ENCODE data around the gene GIGYF1. TPM values are rescaled to one million over a fixed set of nuclear protein-coding genes. Genes with fewer than 3 reads are reported as not detected.

Gene GIGYF1
- total and polyA plus RNA-seq, 2 donors (not counting 3 experiments of a cell fraction or from before 2014, with no cell fraction given), result 13.6 to 46.3 TPM

GRCh38 chr7:100632951-100633717, 60.9 kb downstream of the GIGYF1 start:
- no TSS peak for BruUV-seq (replicated peaks)
- intact Hi-C loops (cut with micrococcal nuclease), result loop anchor here (1.0 kb wide), 1 partner anchor 40 kb away; the partner anchor contains the start of gene GNB2
- TF ChIP-seq MYC (IDR thresholded peaks at IDR 0.05; ENCODE audit: low read depth, low read length), result no peak
- TF ChIP-seq EZH2 (IDR thresholded peaks at IDR 0.05; ENCODE audit: borderline replicate concordance, low read depth, low read length, severe bottlenecking), result peak; percentile 57
- TF ChIP-seq POLR2A (IDR thresholded peaks at IDR 0.05; ENCODE audit: low read depth, low read length), result no peak
- no peak for TF ChIP-seq JUN (IDR thresholded peaks at IDR 0.05; ENCODE audit: borderline replicate concordance, insufficient read depth, insufficient read length, low read depth)
- no peak for TF ChIP-seq POLR2AphosphoS5 (IDR thresholded peaks at IDR 0.05; ENCODE audit: insufficient read depth, low read depth, low read length)
- no peak for TF ChIP-seq GATA2 (IDR thresholded peaks at IDR 0.05; ENCODE audit: insufficient read depth, insufficient read length, low read depth, low read length)
- TF ChIP-seq CTCF (IDR thresholded peaks at IDR 0.05; ENCODE audit: extremely low read depth in 1 of 2, insufficient read depth in 1 of 2, low read depth in 1 of 2, low read length in 2 of 2), result peak; percentile 35 to 56
- TF ChIP-seq MAX (IDR thresholded peaks at IDR 0.05; ENCODE audit: insufficient read depth, insufficient read length), result peak; percentile 31
- no peak for TF ChIP-seq FOS (IDR thresholded peaks at IDR 0.05; ENCODE audit: borderline replicate concordance, insufficient read depth, low read length)
- ChIA-PET POLR2A (interaction anchor here (0.6 kb wide), 1 partner anchor 163 kb away, joined by 4 read pairs; no protein-coding TSS in a partner anchor), CTCF (interaction anchor here (0.6 to 3.0 kb wide), 15 partner anchors 12 to 163 kb away, joined by 3 to 21 read pairs (median 4); partner anchors contain the start of genes ACTL6B, FBXO24, GNB2 and MOSPD3)
- no peaks in the 10 kb centered on the region for H3K9me3 ChIP-seq (replicated peaks; ENCODE audit: control insufficient read depth, insufficient read depth, low read length)
- peak overlapping the region; percentile 79 for H3K4me2 ChIP-seq (ENCODE audit: insufficient read depth, low read length)
- H3K27me3 ChIP-seq (ENCODE audit: control insufficient read depth in 2 of 2, insufficient read depth in 2 of 2, low read length in 2 of 2), result peaks cover 2 to 7% of the 10 kb centered on the region in 2 experiments
- peak overlapping the region; percentile 16 to 34 (median 27) for H3K4me3 ChIP-seq (replicated peaks in 1 of 3; ENCODE audit: insufficient read depth in 1 of 3, low read depth in 1 of 3, low read length in 3 of 3)
- no peaks in the 10 kb centered on the region for H3K36me3 ChIP-seq (ENCODE audit: control insufficient read depth in 2 of 2, extremely low read depth in 1 of 2, insufficient read depth in 2 of 2, low read length in 2 of 2)
- H3K9me1 ChIP-seq (replicated peaks; ENCODE audit: control insufficient read depth, extremely low read depth, insufficient read depth, low read length), result no peaks in the 10 kb centered on the region
- H3K79me2 ChIP-seq (ENCODE audit: control insufficient read depth, insufficient read depth, low read length), result no peaks in the 10 kb centered on the region
- H4K20me1 ChIP-seq (replicated peaks; ENCODE audit: control insufficient read depth, extremely low read depth, insufficient read depth, low read length), result no peaks in the 10 kb centered on the region
- FAIRE-seq (peak; percentile 43), DNase-seq (ENCODE audit: low read depth, low spot score) (no peak)
- H3K4me1 ChIP-seq (ENCODE audit: control insufficient read depth, extremely low read depth, insufficient read depth, low read length), result peaks cover 5% of the 10 kb centered on the region
- peak overlapping the region; percentile 6 for H3K9ac ChIP-seq (replicated peaks; ENCODE audit: extremely low read depth, insufficient read depth, low read length)
- dilution Hi-C loops (cut with MboI; ENCODE audit: extremely low pct_ligation_motif_present, low sequenced_read_pairs), result no loop called here
- peak overlapping the region; percentile 94 for H2AFZ ChIP-seq (ENCODE audit: low read depth, low read length)
- no peak overlapping the region for H3K27ac ChIP-seq (ENCODE audit: insufficient read depth, low read depth, low read length)

Data from endothelial cell of umbilical vein (primary cell).